ENCODE data around the gene B4GALT5.
A peak's percentile ranks its signal among the peaks of the same experiment; 100 is the strongest.

Gene B4GALT5

DNA sequence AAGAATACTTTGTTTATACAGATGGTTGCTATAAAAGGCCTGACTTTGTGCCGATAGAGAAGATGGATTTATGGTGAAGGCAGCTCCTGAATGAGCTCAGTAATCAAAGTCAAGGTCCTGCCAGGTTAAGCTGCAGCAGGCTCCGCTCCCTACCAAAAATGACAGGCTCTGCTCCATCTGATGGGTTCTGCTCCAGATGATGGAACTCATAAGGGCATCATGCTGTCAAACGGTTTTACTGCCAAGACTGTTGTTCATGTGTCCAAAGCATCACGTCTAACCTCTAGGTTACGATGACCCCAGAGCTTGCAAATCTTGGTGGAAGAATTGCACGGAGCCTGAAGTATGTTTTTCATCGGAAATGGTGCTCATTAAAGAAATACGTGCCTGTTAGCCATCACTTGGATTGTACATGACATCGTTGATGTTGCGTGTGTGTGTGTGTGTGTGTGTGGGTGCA is 126.5 kb downstream of the B4GALT5 start:
- Mint-ChIP-seq H3K27me3 (peaks cover 12% of the 10 kb centered on the region), H3K4me1 (peaks cover 59% of the 10 kb centered on the region), H3K4me3 (no peak overlapping the region), H3K36me3 (ENCODE audit: low read depth) (peaks cover 20% of the 10 kb centered on the region), H3K27ac (peak overlapping the region; percentile 30), H3K9me3 (peaks cover 21% of the 10 kb centered on the region)
- DNase-seq, result no peak
- ATAC-seq, result no peak

DNA sequence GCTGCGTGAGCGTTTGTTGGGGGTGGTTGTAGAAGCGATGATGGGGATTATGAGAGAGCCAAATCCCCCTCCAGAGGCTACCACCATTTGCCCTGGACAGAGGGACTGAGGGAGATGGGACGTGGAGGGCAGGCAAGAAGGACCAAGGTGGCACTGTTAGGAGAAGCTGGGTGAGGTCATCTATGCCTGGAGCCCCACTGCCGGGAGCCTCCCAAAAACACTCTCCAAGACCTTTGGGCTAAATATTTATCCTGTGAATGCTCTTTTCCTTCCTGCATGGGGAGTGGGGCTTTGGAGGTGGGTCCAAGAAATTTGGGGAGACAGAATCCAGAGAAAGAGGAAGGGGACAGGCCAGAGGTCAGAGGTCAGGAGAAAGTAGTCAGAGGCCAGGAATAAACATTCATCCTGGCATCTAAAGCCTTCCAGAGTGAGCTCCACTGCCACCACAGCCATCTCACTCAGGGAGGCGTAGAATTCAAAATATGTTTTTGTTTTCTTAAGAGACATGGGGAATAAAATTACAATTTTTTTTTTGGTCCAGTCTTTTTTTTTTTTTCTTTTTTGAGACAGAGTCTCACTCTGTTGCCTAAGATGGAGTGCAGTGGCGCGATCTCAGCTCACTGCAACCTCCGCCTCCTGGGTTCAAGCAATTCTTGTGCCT is 128.0 kb downstream of the B4GALT5 start:
- DNase-seq, result no peak
- Mint-ChIP-seq H3K9me3 (peaks cover 17% of the 10 kb centered on the region), H3K36me3 (ENCODE audit: low read depth) (peaks cover 18% of the 10 kb centered on the region), H3K27me3 (peaks cover 10% of the 10 kb centered on the region), H3K27ac (peak overlapping the region; percentile 44), H3K4me1 (peaks cover 48% of the 10 kb centered on the region), H3K4me3 (no peak overlapping the region)
- no peak for ATAC-seq

GRCh38 chr20:49584418-49585382 is 129.0 kb downstream of the B4GALT5 start:
- no peak overlapping the region for H3K4me3 Mint-ChIP-seq
- peaks cover 10% of the 10 kb centered on the region for H3K9me3 Mint-ChIP-seq
- DNase-seq (no peak), ATAC-seq (no peak)
- peaks cover 10% of the 10 kb centered on the region for H3K36me3 Mint-ChIP-seq (ENCODE audit: low read depth)
- H3K4me1 Mint-ChIP-seq, result peaks cover 42% of the 10 kb centered on the region
- peaks cover 13% of the 10 kb centered on the region for H3K27me3 Mint-ChIP-seq
- H3K27ac Mint-ChIP-seq, result peak overlapping the region; percentile 0

DNA sequence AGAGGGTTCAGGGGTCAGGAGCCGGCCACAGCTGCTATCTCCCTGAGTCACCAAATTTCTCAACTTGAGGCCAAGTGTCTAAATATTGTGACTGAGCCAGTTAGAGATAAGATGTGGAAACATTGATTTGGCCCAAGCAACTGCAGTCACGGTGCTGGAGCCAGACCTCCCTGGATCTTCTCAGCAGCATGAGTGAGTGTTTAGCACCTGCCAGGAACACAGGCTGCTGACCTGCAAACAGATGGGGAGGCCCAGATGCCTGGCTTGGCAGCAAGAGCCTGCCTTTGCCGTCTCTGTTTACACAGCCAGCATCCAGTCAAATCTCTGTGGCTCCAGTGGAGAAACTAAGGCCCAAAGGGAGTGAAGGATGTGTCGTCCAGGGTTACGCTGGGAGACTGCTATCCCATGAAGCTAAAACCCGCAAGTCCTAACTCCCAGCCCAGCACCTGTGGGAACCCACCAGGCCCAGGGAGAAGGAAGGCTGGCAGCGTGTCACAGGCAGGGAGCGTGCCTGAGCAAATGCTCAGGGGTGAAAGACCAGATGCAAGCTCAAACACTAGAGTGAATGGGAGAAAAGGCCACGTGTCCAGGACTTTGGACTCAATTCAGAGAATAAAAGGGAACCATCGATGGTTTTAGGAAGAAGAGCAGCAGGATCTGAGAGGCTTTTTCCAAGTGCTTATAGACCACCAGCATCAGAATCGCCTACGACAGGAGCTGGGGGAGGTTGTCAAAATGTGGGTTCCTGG is 129.8 kb downstream of the B4GALT5 start:
- DNase-seq, result no peak
- Mint-ChIP-seq H3K9me3 (peaks cover 8% of the 10 kb centered on the region), H3K4me1 (peaks cover 34% of the 10 kb centered on the region), H3K36me3 (ENCODE audit: low read depth) (peaks cover 6% of the 10 kb centered on the region), H3K27ac (peak overlapping the region; percentile 56), H3K27me3 (peaks cover 13% of the 10 kb centered on the region), H3K4me3 (no peak overlapping the region)
- peak; percentile 60 for ATAC-seq

DNA sequence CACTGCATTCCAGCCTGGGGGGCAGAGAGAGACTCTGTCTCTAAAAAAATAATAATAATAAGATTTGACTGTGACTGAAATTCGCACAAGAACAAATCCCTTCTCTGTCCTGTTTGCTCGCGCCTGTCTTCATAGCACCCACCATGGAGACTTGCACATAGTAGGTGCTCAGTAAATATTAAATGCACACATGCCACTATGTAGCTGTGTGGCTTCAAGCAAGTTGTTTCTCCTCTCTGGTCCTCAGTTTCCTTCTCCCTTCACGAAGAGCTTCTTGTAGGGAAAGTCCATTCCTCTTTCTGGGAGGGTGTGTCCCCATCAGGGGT is 130.4 kb downstream of the B4GALT5 start:
- peaks cover 28% of the 10 kb centered on the region for H3K4me1 Mint-ChIP-seq
- H3K36me3 Mint-ChIP-seq (ENCODE audit: low read depth), result peaks cover 6% of the 10 kb centered on the region
- peaks cover 13% of the 10 kb centered on the region for H3K27me3 Mint-ChIP-seq
- peaks cover 8% of the 10 kb centered on the region for H3K9me3 Mint-ChIP-seq
- no peak overlapping the region for H3K4me3 Mint-ChIP-seq
- H3K27ac Mint-ChIP-seq, result peak overlapping the region; percentile 56
- no peak for DNase-seq
- no peak for ATAC-seq

Measured in activated naive CD8-positive, alpha-beta T cell treated with anti-CD3 and anti-CD28 coated beads, Interleukin-2, amount 50 U/mL, for 24 hours (primary cell).